NCI-H1930 (cell line): ENCODE data around the gene FBXL22.
"Not testable (repeated sequence)": the region's sequence is repeated elsewhere in the genome, so short reads cannot be mapped to it uniquely, and the experiment has no call there.

Experiments
- DNase-seq, 2 experiments: peaks; one replicate each; lab custom pipeline; 2025; lab: John Stamatoyannopoulos, UW

Gene FBXL22

GRCh38 chr15:63612300-63612699, 15.1 kb downstream of the FBXL22 start:
- DNase-seq: no peak

GRCh38 chr15:63615935-63616334, 18.7 kb downstream of the FBXL22 start:
- no peak for DNase-seq

- not testable (repeated sequence) for DNase-seq
Measured at GRCh38 chr15:63617147-63617546, 20.0 kb downstream of the FBXL22 start.

GRCh38 chr15:63617627-63618026, 20.4 kb downstream of the FBXL22 start:
- DNase-seq: not testable (repeated sequence)

- DNase-seq: not testable (repeated sequence)
Measured at GRCh38 chr15:63620760-63621159, 23.6 kb downstream of the FBXL22 start.

DNA sequence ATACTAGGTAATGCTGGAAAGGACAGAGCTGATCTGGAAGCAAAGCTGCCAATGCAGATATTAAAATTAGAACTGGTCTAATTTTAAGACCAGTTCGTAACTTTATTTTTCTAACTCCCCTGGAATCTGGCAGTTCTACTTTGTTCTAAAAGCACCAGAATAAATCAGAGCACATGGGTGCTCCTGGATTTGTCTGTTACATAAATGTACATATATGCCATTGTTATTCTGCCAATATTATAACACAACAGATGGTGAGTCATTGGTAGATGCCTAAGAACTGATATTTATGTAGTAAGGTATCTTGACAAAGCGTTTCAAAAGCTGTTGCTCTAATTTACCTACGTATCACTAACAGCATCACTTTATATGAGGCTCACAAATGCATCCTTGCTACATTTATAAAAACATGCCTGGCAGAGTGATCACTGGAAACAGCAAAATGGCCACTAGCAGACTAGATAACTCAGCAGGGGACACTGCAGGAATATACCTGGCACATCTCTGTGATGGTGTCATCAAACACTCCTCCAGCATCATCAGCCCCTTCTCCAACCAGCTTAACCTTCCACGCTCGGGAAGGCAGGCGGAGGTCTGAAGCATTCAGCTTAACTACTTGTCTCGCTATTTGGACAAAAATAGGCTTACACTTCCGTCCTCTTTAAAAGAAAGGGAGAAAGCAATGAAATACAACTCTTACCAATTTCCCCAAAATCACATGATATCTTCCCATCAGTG, 26.2 kb downstream of the FBXL22 start:
- DNase-seq: no peak

- no peak for DNase-seq
Measured at GRCh38 chr15:63626955-63627354, 29.8 kb downstream of the FBXL22 start.

DNA sequence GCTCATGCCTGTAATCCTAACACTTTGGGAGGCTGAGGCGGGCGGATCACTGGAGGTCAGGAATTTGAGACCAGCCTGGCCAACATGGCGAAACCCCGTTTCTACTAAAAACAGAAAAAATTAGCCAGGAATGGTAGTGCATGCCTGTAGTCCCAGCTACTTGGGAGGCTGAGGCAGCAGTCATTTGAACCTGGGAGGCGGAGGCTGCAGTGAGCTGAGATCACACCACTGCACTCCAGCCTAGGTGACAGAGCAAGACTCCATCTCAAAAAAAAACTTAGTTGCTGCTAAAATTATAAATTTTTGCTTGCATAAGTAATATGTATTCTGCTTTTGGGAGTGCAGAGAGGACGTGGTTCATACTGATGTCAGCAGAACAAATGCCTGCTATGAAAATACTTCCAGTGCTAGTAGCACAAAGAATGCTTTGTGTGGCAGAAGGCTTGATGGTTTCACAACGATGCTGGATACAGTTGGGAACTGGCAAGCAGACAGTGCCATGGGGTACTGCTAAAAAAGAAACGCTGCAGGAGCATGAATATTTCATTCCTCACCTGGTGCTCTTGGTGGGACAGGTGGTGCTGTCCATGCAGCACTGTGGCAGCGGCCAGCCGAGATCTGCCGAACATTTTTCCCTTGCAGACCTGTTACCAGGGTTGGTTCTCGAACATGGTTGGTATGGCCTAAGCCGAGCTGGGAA, 31.1 kb downstream of the FBXL22 start:
- no peak for DNase-seq

DNA sequence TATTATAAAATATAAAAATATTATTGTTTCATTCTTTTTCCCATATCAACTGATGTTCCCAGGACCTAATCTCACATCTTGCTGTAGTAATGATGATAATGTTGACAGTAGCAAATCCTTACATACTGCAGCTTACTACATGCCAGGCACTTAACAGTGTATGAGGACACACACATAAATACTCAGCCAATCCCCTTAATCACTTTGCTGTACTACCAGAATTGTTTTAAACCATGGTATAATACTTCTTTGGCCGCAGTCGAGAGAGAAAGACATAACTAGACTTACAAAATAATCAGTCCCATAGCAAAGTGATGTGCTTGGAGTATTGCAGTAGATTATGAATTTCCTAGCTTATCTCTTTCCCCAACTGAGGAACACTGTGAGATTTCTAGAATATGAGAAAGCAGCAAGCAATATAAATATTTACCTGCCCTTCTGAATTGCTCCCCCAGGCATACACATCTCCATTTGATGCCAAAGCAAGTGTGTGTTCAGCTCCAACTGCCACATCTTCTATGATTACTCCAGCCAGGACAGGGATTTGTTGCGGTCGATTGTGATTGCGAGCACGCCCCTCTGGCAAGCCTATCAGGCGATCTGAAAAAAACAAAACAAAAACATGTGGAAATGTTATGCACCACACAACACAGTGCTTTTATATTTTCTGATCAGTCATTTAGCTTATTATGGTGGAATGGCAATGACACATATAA, 33.0 kb downstream of the FBXL22 start:
- peak in 1 of 2 experiments; percentile 12 for DNase-seq

- no peak for DNase-seq
Measured at GRCh38 chr15:63633312-63633711, 36.1 kb downstream of the FBXL22 start.

- DNase-seq: no peak
Measured at GRCh38 chr15:63634154-63634553, 37.0 kb downstream of the FBXL22 start.

DNA sequence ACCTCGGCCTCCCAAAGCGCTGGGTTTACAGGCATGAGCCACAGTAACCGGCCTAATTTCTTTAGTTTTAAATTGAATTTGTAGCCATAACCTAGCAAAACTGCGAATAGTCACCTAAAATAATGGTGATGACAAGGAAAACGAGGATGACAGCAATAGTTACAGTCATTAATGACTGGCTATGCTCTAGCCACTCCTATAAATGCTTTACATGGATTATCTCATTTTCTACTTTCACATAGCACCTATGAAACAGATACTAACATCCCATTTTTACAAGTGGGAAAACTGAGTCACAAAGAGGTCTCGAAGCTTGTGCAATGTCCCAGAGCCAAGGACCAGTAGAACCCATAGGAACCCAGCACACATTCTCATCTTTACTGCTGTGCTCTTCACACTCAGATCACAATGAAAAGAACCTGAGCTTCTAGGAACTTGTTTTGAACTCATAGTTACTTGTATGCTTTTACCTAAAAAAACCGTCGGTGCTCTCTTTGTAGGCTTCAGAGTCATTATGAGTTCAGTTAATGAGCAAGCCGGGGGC, 39.4 kb downstream of the FBXL22 start:
- no peak for DNase-seq

GRCh38 chr15:63638839-63639238, 41.7 kb downstream of the FBXL22 start:
- no peak for DNase-seq

DNA sequence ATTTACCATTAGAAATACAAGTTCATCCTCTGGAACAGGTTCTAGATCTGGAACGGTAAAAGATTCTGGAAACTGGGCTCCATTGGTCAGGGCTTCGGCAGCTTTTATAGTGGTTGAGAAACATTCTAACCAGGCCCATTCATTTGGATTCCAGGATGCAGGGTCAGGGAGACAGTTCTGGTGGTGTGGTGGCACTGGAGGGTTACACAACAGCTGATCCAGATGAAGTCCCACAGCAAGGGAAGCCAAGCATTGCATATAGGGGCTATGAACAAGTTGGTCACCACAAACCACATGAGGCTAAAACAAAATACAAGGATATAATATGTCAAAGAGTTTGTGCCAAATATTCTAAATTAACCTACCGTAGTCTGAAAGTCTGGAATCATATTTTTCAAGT, 43.0 kb downstream of the FBXL22 start:
- no peak for DNase-seq
